HepG2 (cell line): ENCODE data around the gene TOR4A. TPM values are rescaled to one million over a fixed set of nuclear protein-coding genes. Genes with fewer than 3 reads are reported as not detected.

Experiments
- ARNTL ChIP-seq: sonication (generic); formaldehyde crosslinking; IDR thresholded peaks from 2 replicates; pipeline ENCODE4 v1.4.0; 2020; ENCODE audit warnings: mild to moderate bottlenecking, missing genetic modification reagents
- BCL6 ChIP-seq: IDR thresholded peaks from 2 replicates; pipeline ENCODE4 v1.6.1; 2016; ENCODE audit warnings: missing genetic modification reagents, missing compliant biosample characterization
- ETS1 ChIP-seq: sonication (generic); formaldehyde crosslinking; IDR thresholded peaks from 2 replicates; pipeline ENCODE4 v1.4.0; 2020; ENCODE audit warnings: missing genetic modification reagents
- GPBP1L1 ChIP-seq: sonication (generic); formaldehyde crosslinking; IDR thresholded peaks from 2 replicates; pipeline ENCODE4 v1.5.0; 2020; ENCODE audit warnings: mild to moderate bottlenecking, missing genetic modification reagents
- IKZF1 ChIP-seq: fragments of 450-650 bp; IDR thresholded peaks from 2 replicates; pipeline ENCODE4 v1.7.1; 2016
- IRF2 ChIP-seq: IDR thresholded peaks from 2 replicates; pipeline ENCODE4 v1.6.1; 2018; ENCODE audit warnings: missing genetic modification reagents, missing compliant biosample characterization
- KAT2B ChIP-seq: fragments of 150-350 bp; IDR thresholded peaks from 2 replicates; pipeline ENCODE4 v1.6.1; 2014; ENCODE audit warnings: low read depth, low read length, borderline replicate concordance
- KDM2A ChIP-seq: sonication (generic); formaldehyde crosslinking; IDR thresholded peaks from 2 replicates; pipeline ENCODE4 v1.4.0; 2020; ENCODE audit warnings: low read depth, missing genetic modification reagents, borderline replicate concordance
- MIER3 ChIP-seq: IDR thresholded peaks from 2 replicates; pipeline ENCODE4 v1.6.1; 2016; ENCODE audit warnings: missing compliant biosample characterization, borderline replicate concordance
- MTERF4 ChIP-seq: sonication (generic); formaldehyde crosslinking; IDR thresholded peaks from 2 replicates; pipeline ENCODE4 v1.8.0; 2023; ENCODE audit warnings: mild to moderate bottlenecking, missing genetic modification reagents
- MTF1 ChIP-seq: sonication (generic); formaldehyde crosslinking; IDR thresholded peaks from 2 replicates; pipeline ENCODE4 v1.5.0; 2020; ENCODE audit warnings: missing genetic modification reagents
- MYC ChIP-seq: sonication (generic); formaldehyde crosslinking; IDR thresholded peaks from 2 replicates; pipeline ENCODE4 v1.9.0; 2021; ENCODE audit warnings: missing genetic modification reagents, borderline replicate concordance
- PRMT3 ChIP-seq: sonication (generic); formaldehyde crosslinking; IDR thresholded peaks from 2 replicates; pipeline ENCODE4 v1.8.1; 2022; ENCODE audit warnings: low read depth, mild to moderate bottlenecking, moderate library complexity, missing genetic modification reagents, borderline replicate concordance
- SIX4 ChIP-seq: sonication (generic); formaldehyde crosslinking; IDR thresholded peaks from 2 replicates; pipeline ENCODE4 v1.4.0; 2020; ENCODE audit warnings: missing genetic modification reagents
- SNRNP70 ChIP-seq: fragments of 200-400 bp; formaldehyde crosslinking; IDR thresholded peaks from 2 replicates; pipeline ENCODE4 v1.6.1; 2017; ENCODE audit warnings: mild to moderate bottlenecking, low read depth, low read length, moderate library complexity
- TEAD3 ChIP-seq: optimal IDR thresholded peaks from 2 replicates; pipeline ENCODE3; 2016; ENCODE audit warnings: borderline replicate concordance
- U2AF1 ChIP-seq: fragments of 200-400 bp; formaldehyde crosslinking; optimal IDR thresholded peaks from 2 replicates; pipeline ENCODE3; 2017; ENCODE audit warnings: mild to moderate bottlenecking, low read depth, low read length
- ZBTB34 ChIP-seq: sonication (generic); formaldehyde crosslinking; IDR thresholded peaks from 2 replicates; pipeline ENCODE4 v1.8.0; 2022; ENCODE audit warnings: mild to moderate bottlenecking, missing genetic modification reagents
- ZFP41 ChIP-seq: sonication (generic); formaldehyde crosslinking; IDR thresholded peaks from 2 replicates; pipeline ENCODE4 v1.4.0; 2020; ENCODE audit warnings: mild to moderate bottlenecking, missing genetic modification reagents, borderline replicate concordance
- ZIK1 ChIP-seq: sonication (generic); formaldehyde crosslinking; IDR thresholded peaks from 2 replicates; pipeline ENCODE4 v1.5.0; 2020; ENCODE audit warnings: mild to moderate bottlenecking, low read depth, missing genetic modification reagents, borderline replicate concordance
- ZNF18 ChIP-seq: sonication (generic); formaldehyde crosslinking; IDR thresholded peaks from 2 replicates; pipeline ENCODE4 v1.8.0; 2022; ENCODE audit warnings: mild to moderate bottlenecking, missing genetic modification reagents; ENCODE audit not compliant: insufficient replicate concordance
- ZNF234 ChIP-seq: sonication (generic); formaldehyde crosslinking; conservative IDR thresholded peaks from 2 replicates; pipeline ENCODE4 v1.5.1; 2020; ENCODE audit warnings: mild to moderate bottlenecking, missing genetic modification reagents
- polyA plus RNA-seq, 8 experiments: library from polyadenylated mRNA; depleted of rRNA in 3 of 8; stranded (reverse) in 7 of 8; unstranded in 1 of 8; fragments of >200 nt; fragmentation: Illumina TruSeq in 4 of 8; extraction: Trizol in 4 of 8; gene quantifications; 2 replicates each; pipeline versions ENCODE4 v1.2.1 to v1.2.3, GENCODE V29; 2011 to 2016; ENCODE audit warnings: low read depth in 4 of 8, missing spikeins in 1 of 8, mixed read lengths in 1 of 8; ENCODE audit not compliant: insufficient read depth in 1 of 8
- total RNA-seq, 5 experiments: library from RNA; depleted of rRNA; stranded (reverse); fragments of >200 nt; fragmentation: Illumina TruSeq; extraction: Trizol; gene quantifications; 2 replicates each; pipeline ENCODE4 v1.2.3, GENCODE V29; 2016; ENCODE audit warnings: low read depth in 1 of 5

Gene TOR4A
- total and polyA plus RNA-seq, 2 of the 13 experiments (the other 11 are each of a cell fraction or from before 2014, with no cell fraction given), result 11.1 to 14.2 TPM

- no peak; the same call in 1 of the 2 replicates for TF ChIP-seq KDM2A (CRISPR knock-in tag)
- no peak for TF ChIP-seq ZBTB34 (CRISPR knock-in tag)
- TF ChIP-seq GPBP1L1 (CRISPR knock-in tag), result no peak
- TF ChIP-seq ZFP41 (CRISPR knock-in tag), result no peak
- TF ChIP-seq MTERF4 (CRISPR knock-in tag), result no peak
- 0 out of 2 replicates have a peak, but pooled peaks have one; percentile 26 for TF ChIP-seq MIER3
- TF ChIP-seq ZNF18 (CRISPR knock-in tag), result peak; percentile 54
- TF ChIP-seq IKZF1, result no peak
- peak; percentile 33; the same call in 1 of the 2 replicates for TF ChIP-seq ZIK1 (CRISPR knock-in tag)
- TF ChIP-seq KAT2B, result no peak
- peak; percentile 70 for TF ChIP-seq IRF2 (CRISPR knock-in tag)
- TF ChIP-seq ZNF234 (CRISPR knock-in tag), result peak; percentile 86; the same call in 1 of the 2 replicates
- peak; percentile 71 for TF ChIP-seq TEAD3
- peak; percentile 42; the same call in 1 of the 2 replicates for TF ChIP-seq MYC (CRISPR knock-in tag)
- peak; percentile 70; the same call in 1 of the 2 replicates for TF ChIP-seq SIX4 (CRISPR knock-in tag)
- 0 out of 2 replicates have a peak, but pooled peaks have one; percentile 1 for TF ChIP-seq ARNTL (CRISPR knock-in tag)
- peak; percentile 59 for TF ChIP-seq U2AF1
- TF ChIP-seq PRMT3 (CRISPR knock-in tag), result no peak
- 0 out of 2 replicates have a peak, but pooled peaks have one; percentile 16 for TF ChIP-seq ETS1 (CRISPR knock-in tag)
- peak; percentile 43; the same call in 1 of the 2 replicates for TF ChIP-seq BCL6 (CRISPR knock-in tag)
- TF ChIP-seq SNRNP70, result no peak
- TF ChIP-seq MTF1, result 0 out of 2 replicates have a peak, but pooled peaks have one; percentile 65
These were observed 36.6 kb upstream of the TOR4A start, which contains the start of gene TUBB4B (continued) for GRCh38 chr9:137240841-137241489.
